Ecto neural progenitor cell (in vitro differentiated cells): Measurements from ENCODE around the gene SENP8.
A peak's percentile ranks its signal among the peaks of the same experiment; 100 is the strongest.
"Not testable (repeated sequence)": the region's sequence is repeated elsewhere in the genome, so short reads cannot be mapped to it uniquely, and the experiment has no call there.

Experiments used
- DNase-seq: peaks from one replicate; pipeline ENCODE4 v3.0.0-alpha.2; 2018; ENCODE audit warnings: low spot score

Gene SENP8

GRCh38 chr15:72155635-72156616 lies 37.7 kb downstream of the SENP8 start:
- peak; percentile 85 for DNase-seq

- DNase-seq: no peak
Observed at GRCh38 chr15:72156928-72157327, 38.7 kb downstream of the SENP8 start.

- no peak for DNase-seq
Observed at GRCh38 chr15:72160696-72161245, 42.6 kb downstream of the SENP8 start.

- no peak for DNase-seq
Observed at GRCh38 chr15:72161361-72162132, 43.3 kb downstream of the SENP8 start.

GRCh38 chr15:72162569-72162968 lies 44.4 kb downstream of the SENP8 start:
- DNase-seq: no peak

GRCh38 chr15:72163719-72164118 lies 45.5 kb downstream of the SENP8 start:
- no peak for DNase-seq

GRCh38 chr15:72166716-72167417 lies 48.7 kb downstream of the SENP8 start:
- DNase-seq: no peak

GRCh38 chr15:72167445-72167844 lies 49.2 kb downstream of the SENP8 start:
- DNase-seq: no peak

- no peak for DNase-seq
Observed at GRCh38 chr15:72168131-72168807, 50.1 kb downstream of the SENP8 start.

GRCh38 chr15:72168808-72169190 lies 50.6 kb downstream of the SENP8 start:
- no peak for DNase-seq

GRCh38 chr15:72169236-72169920 lies 51.2 kb downstream of the SENP8 start:
- no peak for DNase-seq

- no peak for DNase-seq
Observed at GRCh38 chr15:72169921-72170611, 51.9 kb downstream of the SENP8 start.

- no peak for DNase-seq
Observed at GRCh38 chr15:72170691-72171090, 52.5 kb downstream of the SENP8 start.

- DNase-seq: not testable (repeated sequence)
Observed at GRCh38 chr15:72171978-72172377, 53.8 kb downstream of the SENP8 start.

- DNase-seq: no peak
Observed at GRCh38 chr15:72172796-72173195, 54.6 kb downstream of the SENP8 start.

- DNase-seq: no peak
Observed at GRCh38 chr15:72173401-72173800, 55.2 kb downstream of the SENP8 start.

- no peak for DNase-seq
Observed at GRCh38 chr15:72173864-72174550, 55.8 kb downstream of the SENP8 start.

GRCh38 chr15:72174551-72175165 lies 56.5 kb downstream of the SENP8 start:
- DNase-seq: no peak
